GM19438 (cell line): ENCODE results near the gene C19orf44.
"Not testable (repeated sequence)": the region's sequence is repeated elsewhere in the genome, so short reads cannot be mapped to it uniquely, and the experiment has no call there.

Experiments used
- ATAC-seq: cut with Tn5 transposase; IDR thresholded peaks from one replicate; pipeline ENCODE4 v1.9.1; 2021; ENCODE audit warnings: low read depth; ENCODE audit not compliant: unreplicated experiment

Gene C19orf44

DNA sequence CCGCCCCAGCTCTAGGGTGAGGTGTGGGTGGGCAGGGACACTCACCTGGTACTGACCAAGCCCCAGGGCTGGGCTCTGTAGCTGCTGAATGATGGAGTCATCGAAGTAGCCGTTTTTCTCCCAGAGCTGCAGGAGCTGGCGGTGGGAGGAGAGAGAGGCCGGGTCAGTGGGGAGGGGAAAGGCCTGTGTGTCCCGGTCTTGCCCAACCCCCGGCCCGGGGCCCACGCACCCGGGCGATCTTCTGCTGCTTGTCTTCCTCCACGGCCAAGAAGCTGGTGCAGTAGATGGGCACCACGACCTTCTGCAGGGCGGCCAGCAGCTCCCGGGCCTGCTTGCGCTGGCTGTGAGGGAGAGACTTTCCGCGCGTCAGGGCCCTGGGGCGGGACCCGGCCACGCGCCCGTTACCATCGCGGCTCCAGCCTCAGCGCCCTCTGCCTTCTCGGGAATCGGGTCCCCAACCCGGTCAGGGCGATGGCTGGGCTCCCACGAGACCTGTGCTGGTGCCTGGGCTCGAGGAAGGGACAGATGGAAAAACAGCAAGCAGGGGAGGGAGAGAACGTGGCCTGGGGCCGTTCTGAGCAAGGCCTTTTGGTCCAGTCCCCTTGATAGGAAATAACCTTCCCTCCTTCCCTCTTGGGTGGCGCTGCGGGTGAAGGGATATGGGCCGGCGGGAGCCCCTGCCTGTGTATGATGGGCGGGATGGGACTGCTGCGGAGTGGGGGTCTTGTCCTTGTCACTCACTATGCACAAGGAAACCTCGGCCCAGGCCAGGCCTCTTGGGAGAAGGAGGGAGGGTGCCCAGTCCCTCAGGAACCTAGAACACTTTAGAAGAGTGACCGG is 34.6 kb downstream of the C19orf44 start:
- ATAC-seq: no peak

DNA sequence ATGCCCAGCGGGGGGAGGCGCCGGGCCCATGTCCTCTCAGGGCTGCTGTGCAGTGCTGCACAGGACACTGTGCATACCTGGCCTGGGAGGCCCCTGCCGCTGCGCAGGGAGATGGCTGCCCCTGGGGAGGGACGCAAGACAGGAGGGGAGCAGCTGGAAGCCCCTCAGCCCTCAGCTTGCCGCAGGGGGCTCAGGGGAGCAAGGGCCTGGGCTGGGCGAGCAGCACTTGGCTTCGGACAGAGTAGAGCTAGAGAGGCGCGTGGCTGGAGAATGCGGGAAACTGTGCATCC is 35.1 kb downstream of the C19orf44 start:
- no peak for ATAC-seq

DNA sequence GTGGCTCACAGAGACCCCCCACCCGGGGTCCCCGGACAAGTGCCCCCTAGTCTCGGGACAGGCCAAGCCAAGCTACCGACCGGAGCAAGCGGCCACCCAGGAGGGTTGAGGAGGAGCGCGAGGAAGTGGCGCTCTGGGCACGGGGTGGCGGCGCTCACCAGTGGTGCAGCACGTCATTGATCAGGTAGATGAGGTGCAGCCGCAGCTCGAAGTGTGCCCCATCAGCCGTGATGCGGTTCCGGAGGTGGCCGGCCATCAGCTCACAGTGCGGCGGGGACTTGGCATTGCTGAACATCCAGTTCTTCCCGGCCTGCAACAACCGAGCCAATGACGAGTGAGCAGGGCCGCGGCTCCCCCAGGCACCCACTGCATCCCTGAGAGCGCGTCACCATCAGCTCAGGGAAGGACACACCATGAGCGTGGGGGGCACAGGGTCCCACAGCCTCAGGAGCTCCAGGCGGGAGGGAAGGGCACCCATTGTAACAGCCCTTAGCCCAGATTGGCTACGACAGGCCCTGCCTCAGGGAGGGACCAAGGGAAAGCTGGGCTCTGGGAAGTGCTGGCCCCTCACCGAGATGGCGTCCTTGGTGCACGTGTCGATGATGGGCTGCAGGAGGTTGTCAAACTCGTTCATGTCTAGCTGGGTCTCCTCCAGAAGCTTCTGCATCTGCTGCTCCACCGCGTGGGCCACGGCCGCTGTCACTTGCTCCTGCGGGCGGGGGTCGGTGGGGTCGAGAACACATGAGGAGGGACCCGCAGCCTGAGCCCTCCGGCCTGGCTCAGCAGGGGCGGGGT is 36.4 kb downstream of the C19orf44 start:
- ATAC-seq: no peak

DNA sequence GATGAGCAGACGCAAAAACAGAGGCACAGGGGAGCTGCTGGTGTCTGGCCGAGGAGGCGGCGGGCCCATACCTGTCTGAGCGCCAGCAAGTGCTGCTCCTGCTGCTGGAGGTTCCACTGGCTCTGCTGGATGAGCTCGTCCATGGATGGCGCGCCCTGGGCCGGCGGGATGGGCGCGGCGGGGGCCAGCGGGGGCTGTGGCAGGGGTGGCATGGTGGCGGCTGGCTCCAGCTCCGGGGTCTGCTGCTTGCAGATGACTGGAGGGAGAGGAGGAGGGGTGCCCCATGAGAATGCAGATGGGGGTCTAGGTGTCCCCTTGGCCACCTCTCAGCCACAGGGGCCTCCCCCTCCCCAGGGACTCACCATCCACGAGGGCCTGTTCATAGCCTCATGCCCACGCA is 39.2 kb downstream of the C19orf44 start:
- ATAC-seq: no peak

DNA sequence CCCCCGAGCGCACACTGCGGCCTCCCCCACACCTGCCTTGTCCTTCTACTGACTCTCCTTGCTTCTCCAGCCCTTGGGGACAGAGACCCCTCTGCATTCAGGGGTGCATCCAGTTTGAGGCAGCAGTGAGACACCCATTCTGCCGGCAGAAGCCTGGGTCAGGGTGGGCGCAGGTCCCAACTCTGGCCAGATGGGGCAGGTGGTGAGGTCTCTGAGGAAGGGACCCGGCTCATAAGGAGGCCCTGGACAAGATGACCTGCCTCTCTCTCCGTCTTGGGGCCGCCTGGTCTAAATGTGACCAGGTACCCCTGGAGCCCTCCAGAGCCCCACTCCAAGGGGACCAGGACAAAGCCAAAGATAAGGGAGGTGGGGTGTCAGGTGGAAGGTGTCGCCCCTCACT is 39.9 kb downstream of the C19orf44 start:
- no peak for ATAC-seq

DNA sequence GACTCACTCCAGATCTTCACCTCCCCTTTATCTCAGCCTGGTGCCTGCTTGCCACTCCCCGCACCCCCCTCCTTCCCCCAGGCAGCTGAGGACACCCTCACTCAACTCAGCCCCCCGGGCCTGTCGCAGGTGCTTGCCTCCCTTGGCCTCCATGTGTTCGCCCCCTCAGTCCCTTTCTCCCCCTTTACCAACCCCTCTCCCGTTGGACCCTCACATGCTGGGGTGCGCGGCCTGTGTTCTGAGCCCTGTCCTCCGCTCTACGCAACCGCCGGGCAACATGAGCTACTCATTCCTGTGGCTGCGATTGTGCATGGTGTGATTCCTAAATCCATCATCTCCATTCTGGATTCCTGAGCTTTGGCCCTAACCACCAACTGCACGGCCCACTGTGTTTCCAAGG is 40.9 kb downstream of the C19orf44 start:
- ATAC-seq: no peak

DNA sequence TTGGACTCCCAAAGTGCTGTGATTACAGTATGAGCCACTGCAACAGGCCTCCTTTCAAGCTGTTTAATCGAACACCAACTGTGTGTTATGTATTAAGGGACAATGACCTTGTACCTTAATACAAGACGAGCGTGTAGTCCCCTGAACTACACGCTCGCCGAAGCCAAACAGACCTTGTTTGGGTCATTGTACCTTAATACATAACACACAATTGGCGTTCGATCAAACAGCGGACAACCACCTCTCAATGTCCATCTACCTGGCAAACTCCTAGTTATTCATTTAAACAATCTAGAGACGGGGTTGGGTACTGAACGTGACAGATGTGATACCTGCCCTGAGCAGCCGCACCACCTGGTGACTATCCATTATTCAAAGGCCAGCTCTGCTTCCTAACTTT is 44.8 kb downstream of the C19orf44 start:
- no peak for ATAC-seq

DNA sequence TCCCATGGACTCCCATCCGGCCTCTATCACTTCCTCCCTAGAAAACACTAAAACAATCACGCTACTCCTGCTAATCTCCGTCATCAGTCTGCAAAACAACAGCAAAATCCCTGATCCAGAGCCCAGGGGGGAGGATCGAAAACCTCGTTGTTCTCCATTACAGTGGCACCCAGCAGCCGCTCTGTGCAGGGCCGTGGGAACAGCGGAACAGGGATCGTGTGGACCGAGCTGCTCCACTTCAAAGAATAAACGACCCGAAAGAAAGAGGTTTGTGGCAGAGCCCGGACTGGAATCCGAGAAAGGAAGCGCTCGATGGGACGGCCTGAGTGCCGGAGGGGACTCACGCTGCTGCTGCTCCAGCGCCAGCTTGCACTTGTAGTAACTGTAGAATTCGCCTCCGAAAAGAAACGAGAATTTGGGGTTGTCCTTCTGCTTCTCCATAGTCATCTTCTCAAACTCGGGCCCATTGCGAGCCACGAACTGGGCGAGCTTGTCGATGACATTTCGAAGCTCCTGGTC is 45.4 kb downstream of the C19orf44 start:
- ATAC-seq: no peak

DNA sequence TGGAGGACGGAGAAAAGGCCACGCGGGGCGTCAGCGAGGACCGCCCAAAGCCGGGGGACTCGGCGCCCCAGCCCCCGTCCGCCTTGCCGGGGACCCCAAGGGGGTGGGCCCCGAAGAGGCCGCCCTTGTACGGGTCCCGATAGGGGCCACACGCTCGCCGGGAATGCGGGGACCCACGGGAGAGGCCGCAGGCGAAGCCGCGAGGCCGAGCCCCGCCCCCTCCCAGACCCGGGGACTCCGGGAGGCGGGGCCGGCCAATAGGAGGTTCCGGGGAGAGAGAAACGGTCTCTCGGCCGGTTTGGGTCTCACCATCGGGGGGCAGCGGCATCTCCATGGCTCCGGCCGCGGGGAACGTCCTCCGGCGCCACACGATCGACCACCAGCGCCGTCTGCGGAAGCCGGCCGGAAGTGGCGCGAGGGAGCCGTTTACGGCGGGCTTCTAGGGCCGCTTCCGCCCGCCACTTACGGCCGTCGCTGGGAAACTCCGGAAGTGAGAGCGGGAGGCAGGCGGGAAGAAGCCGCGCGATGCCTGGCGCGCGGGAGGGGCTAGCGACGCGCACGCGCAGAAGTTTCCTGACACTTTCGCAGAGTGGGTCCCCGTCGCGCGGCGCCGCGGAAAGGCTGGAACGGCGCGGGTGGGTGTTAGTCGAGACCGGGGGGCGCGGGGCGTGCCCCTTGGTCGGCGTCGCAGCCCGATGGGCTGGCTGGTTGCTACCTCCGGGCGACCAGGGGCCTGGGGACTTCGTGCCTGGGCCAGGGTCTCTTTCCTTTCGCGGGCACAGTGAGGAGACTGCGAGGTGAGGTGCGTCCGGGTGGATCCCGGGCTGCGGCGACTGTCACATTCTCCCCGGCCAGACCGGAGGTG is 46.1 kb downstream of the C19orf44 start, which contains the start of gene CHERP:
CHERP (minus strand) TSS at position 393 of the 865 bp plus-strand sequence; CDS start at position 334, 59 bp downstream.
- peak; percentile 74 for ATAC-seq

DNA sequence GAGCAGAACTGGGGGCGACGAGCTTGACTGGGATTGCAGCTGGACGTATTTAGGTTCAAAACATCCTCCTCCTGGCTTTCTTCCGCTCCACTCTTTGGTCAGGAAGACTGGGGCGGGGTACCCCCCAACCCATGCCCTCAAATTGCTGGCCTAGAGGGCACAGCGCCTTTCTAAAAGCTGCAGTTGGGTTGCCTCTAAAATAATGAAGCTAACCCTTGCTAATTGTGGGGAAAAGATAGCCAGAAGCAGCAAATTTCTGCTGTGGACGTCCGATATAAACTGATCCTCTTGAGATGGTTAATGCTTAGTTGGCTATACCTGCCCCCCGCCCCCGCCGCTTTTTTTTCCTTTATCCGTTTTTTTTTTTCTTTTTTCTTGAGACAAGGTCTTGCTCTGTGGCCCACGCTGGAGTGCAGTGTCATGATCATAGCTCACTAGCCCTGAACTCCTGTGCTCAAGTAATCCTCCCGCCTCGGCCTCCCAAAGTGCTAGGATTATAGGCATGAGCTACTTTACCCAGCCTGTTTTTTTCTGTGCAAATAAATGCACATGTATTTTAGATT is 46.8 kb downstream of the C19orf44 start:
- ATAC-seq: no peak

DNA sequence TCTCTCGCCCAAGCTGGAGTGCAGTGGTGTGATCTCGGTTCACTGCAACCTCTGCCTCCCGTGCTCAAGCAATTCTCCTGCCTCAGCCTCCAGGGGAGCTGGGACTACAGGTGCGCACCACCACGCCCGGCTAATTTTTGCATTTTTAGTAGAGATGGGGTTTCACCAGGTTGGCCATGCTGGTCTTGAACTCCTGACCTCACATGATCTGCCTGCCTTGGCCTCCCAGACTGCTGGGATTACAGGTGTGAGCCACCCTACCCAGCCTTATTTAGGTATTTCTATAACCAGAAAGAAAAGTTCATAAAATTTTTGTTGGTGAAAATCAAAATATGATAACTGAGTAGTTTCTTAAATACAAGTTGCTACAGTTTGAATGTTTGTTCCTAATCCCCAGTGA is 47.5 kb downstream of the C19orf44 start:
- ATAC-seq: not testable (repeated sequence)

DNA sequence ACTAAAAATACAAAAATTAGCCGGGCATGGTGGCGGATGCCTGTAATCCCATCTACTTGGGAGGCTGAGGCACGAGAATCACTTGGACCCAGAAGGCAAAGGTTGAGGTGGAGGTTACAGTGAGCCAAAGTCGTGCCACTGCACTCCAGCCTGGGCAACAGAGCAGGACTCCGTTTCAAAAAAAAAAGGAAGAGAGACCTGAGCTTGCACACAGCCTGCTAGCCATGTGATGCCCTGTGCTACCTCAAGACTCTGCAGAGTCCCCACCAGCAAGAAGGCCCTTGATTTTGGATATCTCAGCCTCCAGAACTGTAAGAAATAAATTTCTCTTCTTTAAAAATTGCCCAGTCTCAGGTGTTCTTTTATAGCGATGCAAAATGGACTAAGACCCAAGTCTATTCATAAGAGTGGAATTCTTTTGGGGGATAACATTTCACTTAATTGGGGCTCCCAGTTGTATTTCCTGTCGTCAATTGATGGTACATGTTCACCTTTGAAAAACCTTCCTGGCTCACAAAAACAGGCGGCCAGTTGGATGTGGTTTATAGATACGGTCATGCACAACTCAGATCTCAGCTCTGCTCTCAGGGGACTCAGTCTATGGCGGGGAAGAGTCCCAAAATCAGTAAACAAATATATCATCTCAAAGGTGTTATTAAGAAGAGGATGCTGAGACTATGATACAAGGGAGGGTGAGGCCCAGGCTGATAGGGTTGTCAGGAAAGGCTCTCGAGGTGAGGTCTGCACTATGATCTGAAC is 48.5 kb downstream of the C19orf44 start:
- ATAC-seq: no peak

DNA sequence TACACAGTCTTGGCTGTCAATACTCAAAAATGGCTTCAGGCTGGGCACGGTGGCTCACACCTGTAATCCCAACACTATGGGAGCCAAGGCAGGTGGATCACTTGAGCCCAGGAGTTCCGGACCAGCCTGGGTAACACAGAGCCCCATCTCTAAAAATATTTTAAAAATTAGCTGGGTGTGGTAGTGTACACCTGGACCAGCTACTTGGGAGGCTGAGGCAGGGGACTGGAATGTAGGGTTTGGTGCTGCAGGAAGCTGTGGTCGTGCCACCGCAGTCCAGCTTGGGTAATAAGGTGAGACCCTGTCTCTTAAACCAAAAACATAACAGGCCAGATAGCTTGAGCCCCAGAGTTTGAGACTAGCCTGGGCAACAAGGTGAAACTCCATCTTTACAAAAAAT is 52.8 kb downstream of the C19orf44 start:
- ATAC-seq: no peak

DNA sequence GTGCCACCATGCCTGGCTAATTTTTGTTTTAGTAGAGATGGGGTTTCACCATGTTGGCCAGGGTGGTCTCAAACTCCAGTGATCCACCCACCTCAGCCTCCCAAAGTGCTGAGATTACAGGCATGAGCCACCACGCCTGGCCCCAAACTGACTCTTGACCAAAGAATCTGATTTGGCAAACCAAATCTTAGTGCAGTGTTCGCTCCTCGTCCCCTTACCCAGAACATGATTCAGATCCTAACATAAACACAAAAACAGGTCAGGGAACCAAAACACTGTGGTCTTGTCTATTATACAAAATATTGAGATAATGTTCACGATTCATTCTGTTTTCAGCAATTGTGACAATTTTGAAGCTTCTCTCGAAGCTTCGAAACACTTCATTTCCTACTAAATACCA is 55.7 kb downstream of the C19orf44 start:
- not testable (repeated sequence) for ATAC-seq

DNA sequence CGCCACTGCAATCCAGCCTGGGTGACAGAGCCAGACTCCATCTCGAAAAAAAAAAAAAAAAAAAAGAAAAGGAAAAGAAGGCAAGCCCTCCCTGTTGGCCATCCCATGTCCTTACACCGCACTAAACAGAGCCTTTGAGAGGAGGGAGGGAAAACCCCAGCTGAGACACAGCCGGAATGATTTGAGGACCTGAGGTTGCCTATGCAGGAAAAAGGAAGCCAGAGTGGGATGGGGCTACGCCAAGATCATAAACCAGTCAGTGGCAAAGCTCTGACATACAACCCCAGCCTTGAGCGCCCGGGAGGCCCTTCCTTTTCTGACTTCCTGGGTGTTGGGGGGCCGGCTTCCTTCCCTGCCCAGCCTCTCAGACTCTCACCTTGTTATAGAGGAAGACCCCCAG is 58.6 kb downstream of the C19orf44 start:
- no peak for ATAC-seq

DNA sequence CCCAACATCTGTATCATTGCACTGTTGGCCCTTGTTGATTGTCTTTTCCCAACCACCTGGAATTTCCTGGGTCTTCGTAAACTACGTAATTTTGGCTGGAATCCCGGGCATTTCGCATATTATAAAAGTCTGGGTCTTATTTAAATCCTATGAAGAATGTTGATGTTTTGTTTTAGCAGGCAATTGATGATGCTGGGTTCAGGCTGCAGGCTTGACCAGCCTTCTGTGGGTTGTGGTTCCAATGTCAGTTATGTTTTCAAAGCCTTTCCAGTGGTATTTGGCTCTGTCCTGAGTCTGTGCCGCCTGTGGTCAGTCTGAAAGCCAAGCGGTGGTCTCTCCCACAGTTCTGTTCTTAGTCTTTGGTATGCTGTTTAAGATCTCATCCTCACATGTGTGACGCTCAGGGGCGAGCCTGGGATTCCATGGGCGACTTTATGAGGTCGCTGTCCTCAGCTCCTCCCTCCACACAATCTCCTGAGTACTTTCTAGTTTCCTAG is 63.6 kb downstream of the C19orf44 start:
- no peak for ATAC-seq

DNA sequence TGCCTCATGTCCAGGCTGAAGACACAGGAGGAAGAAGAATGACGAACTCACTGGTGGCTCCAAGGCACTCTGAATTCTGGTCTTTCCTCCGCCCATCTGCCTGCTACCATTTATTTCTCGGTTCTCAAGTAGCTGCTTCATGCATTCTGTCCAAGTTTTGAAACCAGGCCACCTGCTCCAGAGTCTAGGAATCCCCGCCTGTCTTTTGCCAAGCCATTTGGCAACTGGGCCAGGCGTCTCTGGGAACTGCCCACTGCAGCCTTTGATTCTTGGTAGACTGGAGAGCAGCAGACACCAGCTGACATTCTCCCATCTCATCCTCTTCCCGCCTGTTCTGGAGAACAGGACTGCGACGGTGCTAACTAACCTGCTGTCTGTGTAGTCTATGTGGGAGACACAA is 65.2 kb downstream of the C19orf44 start:
- ATAC-seq: no peak

DNA sequence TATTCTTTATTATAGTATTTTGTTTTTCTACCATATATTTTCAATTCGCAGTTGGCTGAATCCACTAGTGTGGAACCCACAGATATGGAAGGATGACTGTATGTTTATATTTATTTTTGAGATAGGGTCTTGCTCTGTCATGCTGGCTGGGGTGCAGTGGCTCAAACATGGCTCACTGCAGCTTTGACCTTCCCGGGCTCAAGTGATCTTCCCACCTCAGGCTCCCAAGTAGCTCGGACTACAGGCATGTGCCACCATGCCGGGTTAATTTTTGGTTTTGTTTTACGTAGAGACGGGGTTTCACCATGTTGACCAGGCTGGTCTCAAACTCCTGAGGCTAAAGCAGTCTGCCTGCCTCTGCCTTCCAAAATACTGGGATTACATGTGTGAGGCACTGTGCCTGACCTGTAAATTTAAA is 66.4 kb downstream of the C19orf44 start:
- no peak for ATAC-seq

DNA sequence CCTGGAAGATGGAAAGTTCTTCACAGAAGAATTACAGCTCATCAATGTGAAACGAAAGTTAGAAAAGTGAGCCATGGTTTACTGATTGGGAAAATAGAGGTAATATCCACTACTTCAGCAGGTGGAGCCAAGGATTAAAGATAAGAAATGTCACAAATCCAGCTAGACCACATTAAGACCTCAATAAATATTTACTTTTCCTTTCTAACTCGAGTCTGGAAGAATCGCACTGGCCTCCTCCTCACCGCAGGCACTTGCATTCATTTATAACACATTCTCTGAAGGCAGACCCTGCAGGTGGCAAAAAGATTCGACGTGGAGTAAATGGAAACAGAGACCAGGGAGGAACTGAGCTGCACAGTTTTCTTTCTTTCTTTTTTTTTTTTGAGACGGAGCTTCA is 68.6 kb downstream of the C19orf44 start:
- no peak for ATAC-seq

DNA sequence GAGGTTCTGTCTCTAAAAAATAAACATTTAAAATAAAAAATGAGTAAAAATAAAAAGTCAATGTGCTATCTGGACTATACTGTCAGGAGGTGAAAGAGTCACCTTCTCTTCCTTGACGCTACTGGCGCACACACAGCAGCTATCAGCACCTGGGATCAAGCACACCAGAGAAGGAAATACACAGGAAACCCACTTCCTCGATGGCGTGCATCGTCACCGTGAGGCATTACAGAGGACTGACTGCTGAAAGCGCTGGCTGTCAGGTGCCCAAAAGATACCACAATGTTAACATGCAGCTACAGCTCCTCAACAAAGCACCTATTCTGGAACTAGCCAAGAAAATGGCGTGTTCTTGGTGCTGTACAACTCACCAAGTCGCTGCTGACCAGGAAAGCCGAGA is 70.0 kb downstream of the C19orf44 start:
- no peak for ATAC-seq
